SU-DHL-6 (cell line): ENCODE data around the gene SCRN1.

Experiments
- EZH2phosphoT487 ChIP-seq: fragments of 200-600 bp; sonication (generic), shearing (Covaris generic); conservative IDR thresholded peaks from 2 replicates; pipeline ENCODE4 v1.6.1; 2018; ENCODE audit warnings: mild to moderate bottlenecking, antibody characterized with exemption, low read length, moderate library complexity, mixed read lengths
- TF ChIP-seq, protein P1 (sequence below): fragments of 200-600 bp; sonication (generic); IDR thresholded peaks from one replicate; pipeline ENCODE4 v1.5.1; 2017; ENCODE audit warnings: antibody characterized with exemption, mild to moderate bottlenecking, low read length, moderate library complexity; ENCODE audit not compliant: insufficient read depth, poor library complexity, severe bottlenecking

DNA sequence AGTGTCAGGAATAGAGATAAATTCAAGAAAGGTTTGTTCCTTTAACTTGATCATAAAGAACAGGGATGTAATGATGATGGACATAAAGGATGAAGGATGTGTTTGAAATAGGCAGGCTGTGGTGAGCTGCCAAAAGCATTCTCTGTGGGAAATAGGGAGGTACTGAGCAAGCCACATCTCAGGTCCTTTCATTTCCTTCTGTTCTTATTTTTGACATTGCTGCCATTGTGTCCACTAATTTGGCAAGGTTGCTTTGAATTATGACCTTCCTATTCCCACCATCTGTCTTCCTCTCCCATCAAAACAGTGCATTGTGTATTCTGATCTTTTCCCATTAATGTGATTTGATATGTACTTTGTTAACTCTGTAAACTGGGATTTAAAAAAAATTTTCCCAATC is 9.4 kb downstream of the SCRN1 start:
- TF ChIP-seq, protein P1, sequence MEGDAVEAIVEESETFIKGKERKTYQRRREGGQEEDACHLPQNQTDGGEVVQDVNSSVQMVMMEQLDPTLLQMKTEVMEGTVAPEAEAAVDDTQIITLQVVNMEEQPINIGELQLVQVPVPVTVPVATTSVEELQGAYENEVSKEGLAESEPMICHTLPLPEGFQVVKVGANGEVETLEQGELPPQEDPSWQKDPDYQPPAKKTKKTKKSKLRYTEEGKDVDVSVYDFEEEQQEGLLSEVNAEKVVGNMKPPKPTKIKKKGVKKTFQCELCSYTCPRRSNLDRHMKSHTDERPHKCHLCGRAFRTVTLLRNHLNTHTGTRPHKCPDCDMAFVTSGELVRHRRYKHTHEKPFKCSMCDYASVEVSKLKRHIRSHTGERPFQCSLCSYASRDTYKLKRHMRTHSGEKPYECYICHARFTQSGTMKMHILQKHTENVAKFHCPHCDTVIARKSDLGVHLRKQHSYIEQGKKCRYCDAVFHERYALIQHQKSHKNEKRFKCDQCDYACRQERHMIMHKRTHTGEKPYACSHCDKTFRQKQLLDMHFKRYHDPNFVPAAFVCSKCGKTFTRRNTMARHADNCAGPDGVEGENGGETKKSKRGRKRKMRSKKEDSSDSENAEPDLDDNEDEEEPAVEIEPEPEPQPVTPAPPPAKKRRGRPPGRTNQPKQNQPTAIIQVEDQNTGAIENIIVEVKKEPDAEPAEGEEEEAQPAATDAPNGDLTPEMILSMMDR: no peak
- TF ChIP-seq EZH2phosphoT487: no peak
